DMS114 treated with DMSO at 0.1 percent for 48 hours (cell line): ENCODE measurements around the gene IRX5.

Experiments used
- DNase-seq: peaks from one replicate; lab custom pipeline; 2025; ENCODE audit not compliant: unreplicated experiment; lab: John Stamatoyannopoulos, UW

Gene IRX5

DNA sequence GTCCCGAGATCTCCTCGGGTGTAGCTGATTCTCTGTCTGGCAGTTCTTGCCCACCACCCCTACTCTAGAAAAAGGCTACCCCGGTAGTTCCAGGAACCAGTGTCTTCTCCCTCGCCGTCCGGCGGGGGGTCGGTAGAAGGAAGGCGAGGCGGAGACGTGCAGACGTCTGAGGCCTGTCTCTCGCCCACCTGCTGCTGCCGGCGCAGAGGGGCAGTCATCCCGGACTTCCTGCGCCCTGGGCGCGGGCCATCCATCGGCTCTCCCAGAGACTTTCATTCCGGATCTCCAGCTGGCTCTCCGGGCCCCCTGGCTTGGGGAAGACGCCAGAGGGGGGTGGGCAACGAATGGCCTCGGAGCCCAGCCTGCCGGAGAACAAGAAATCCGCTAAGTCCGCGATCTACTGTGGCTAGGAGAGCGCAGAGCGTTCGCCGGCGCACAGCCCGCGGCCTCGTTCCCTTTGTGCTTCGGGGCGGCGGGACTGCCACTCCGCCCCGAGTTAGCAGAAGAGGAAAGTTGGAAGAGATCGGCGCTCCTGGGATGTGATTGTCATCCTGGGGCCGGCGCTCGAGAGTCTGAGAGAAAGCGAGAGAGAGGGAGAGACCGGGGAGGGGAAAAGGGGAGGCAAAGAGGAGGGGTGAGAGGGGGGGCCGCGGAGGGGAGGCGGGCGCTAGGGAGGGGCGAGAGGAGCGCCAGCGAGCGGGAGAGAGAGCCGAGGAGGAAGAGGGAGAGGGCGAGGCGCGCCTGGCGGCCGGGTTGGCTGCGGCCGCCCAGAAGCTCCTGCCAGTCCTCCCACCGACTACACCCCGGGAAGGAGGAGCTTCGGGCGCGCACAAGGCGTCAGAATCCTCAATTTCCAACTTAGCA lies at the start of gene IRX5:
Gene IRX5 (plus strand): TSS at position 861 of the 864 bp plus-strand sequence. CDS start 334 bp downstream, outside the sequence.
- DNase-seq, result peak; percentile 96

DNA sequence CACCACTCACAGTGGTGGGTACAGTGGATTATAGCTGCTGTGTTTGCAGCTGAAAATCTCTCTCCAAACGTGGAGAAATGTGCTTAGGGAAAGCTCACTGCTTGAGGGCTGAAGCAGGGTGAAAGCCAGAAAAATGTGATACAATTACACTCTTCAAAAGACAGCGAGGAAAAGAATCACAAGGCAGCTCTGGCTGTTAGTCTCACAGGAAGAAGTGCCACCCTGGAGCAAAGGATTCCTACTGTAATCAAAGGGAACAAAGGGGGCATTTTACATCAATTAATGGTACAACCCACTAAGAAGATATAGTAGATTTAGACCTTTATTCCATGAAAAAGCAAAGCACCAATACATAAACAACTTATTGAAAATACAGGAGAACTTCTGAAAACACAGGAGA lies 48.1 kb upstream of the IRX5 start:
- DNase-seq, result no peak

- no peak for DNase-seq
Measured at GRCh38 chr16:54883358-54883757, 47.3 kb upstream of the IRX5 start.

DNA sequence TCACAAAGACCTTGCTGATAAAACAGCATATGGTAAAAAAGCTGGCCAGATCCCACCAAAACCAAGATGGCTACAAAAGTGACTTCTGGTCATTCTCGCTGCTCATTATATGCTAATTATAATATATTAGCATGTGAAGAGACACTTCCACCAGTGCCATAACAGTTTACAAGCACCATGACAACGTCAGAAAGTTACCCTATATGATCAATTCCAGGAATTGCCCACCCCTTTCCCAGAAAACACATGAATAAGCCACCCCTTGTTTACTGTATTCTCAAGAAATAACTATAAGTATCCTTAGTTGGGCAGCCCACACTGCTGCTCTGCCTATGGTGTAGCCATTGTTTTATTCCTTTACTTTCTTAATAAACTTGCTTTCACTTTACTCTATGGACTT lies 44.6 kb upstream of the IRX5 start:
- DNase-seq, result no peak

- DNase-seq, result no peak
Measured at GRCh38 chr16:54890381-54890780, 40.3 kb upstream of the IRX5 start.

DNA sequence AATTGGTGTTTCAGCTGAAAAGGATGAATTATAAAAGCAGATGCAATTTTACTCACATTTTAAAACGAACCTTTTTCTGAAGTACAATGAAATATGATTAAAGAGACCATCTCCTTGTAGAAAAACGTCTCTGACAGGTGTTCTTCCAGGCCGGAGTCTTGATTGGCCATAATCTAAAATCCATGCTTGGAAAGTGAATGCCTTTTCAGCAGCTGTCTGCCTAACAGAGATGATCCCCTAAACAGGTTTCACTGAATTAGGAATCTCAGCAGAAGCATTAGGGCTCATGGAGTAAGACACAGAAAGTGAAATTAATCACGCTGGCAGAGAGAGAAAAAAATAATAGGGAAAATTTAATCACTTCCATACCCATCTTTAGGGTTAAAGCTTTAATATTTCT lies 39.3 kb upstream of the IRX5 start:
- DNase-seq, result no peak

- DNase-seq, result no peak
Measured at GRCh38 chr16:54892981-54893380, 37.7 kb upstream of the IRX5 start.

DNA sequence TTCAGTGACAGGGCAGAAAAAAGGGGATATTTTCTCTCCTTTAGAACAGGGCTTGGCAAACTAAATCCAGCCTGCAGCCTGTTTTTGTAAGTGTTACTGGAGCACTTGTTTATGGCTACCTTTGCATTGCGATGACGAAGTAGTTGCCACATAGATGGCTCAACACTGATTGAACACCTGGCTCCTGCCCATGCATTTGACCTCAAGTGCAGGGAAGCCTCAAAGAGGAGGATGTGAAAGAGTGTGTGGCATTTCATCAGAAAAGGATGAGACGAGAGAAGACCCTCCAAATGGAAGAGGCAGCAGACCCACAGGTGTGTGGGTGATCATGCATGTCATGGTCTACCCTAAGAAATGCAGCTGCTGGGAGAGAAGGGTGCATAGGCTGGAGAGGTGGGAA lies 32.7 kb upstream of the IRX5 start:
- DNase-seq, result no peak

DNA sequence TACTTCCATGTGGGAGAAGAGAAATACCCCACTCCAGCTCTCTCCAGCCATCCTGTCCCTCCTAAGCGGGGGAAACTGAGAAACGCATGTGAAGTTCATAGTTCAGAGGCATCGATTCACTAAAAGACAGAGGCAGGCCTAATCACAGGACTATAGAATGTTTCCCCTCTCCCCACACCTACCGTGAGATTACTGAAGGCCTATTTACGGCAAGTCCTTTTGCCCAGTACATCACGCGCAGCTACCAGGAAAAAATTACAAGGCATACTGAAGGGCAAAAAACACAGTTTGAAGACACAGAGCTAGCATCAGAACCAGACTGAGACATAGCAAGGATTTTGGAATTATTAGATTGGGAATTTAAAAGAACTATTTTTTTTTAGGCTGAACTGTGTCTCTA lies 29.1 kb upstream of the IRX5 start:
- DNase-seq, result no peak

DNA sequence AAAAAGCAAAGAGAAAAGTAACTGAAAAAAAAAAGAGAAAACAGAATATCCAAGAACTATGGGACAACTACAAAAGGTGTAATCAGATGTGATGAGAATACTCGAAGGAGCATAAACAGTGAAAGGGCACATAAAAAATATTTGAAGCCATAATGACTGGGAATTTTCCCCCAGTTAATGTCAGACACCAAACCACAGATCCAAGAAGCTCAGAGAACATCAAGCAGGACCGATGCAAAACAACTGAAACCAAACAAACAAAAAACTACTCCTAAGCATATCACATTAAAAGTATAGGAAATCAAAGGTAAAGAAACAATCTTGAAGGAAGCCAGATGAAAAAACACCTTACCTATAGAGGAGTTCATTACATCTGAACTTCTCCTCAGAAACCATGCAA lies 27.6 kb upstream of the IRX5 start:
- no peak for DNase-seq

- DNase-seq, result no peak
Measured at GRCh38 chr16:54911079-54911478, 19.6 kb upstream of the IRX5 start.

DNA sequence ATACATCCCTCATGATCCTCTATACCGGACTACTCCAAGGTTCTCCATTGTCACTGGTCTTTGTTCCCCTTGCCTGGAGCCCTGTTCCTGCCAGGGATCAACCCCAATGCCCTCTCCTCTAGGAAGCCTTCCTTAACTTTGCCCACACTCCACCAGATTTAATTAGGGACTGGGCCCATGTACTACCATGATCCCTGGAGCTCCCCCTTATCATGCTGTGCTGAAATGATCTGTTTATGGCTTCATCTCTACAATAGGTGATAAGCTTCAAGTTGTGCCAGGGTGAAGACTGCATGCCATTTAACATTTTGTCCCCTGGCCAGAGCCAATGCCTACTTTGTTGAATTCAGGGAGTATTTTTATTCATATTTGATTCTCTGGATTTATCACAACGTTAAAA lies 17.9 kb upstream of the IRX5 start:
- no peak for DNase-seq

- DNase-seq, result no peak
Measured at GRCh38 chr16:54921206-54921824, 9.3 kb upstream of the IRX5 start.

- DNase-seq, result no peak
Measured at GRCh38 chr16:54923055-54923473, 7.6 kb upstream of the IRX5 start.

- DNase-seq, result no peak
Measured at GRCh38 chr16:54923988-54924387, 6.7 kb upstream of the IRX5 start.

- no peak for DNase-seq
Measured at GRCh38 chr16:54926166-54926838, 4.4 kb upstream of the IRX5 start.

GRCh38 chr16:54927125-54928015 lies 3.3 kb upstream of the IRX5 start:
- no peak for DNase-seq

GRCh38 chr16:54928016-54928356 lies 2.7 kb upstream of the IRX5 start:
- peak; percentile 26 for DNase-seq

DNA sequence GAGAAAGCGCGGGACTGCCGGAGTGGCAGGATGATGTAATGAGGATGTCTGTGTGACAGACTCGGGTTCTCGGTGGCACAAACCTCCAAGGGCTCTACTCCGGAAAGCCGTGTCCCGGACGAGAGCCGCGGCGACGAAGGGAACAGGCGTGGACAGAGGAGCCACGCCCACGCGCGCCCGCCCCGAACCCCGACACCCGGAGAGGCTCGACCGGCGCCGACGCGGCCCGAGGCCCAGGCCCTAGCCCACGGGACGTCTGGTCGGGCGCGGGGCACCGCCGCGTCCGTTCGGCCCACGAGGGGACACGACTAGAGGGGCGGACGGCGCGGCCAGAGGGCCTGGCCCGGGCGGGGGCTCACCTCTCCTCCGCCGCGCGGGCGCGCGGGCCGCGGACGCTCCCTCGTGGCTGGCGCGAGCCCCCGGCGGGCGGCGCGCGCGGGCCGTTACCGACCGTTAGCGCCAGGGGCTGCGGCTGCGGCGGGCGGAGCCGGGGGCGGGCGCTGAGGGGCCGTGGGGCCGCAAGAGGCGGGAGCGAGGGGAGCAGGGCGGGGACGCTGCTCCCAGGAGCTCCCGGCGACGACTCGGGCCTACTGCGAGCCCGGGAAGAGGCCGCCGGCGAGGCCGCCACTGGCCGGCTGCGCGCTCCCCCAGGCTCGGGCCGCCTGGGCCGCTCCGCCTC lies 2.1 kb upstream of the IRX5 start:
- DNase-seq, result peak; percentile 75
